Ascending aorta (tissue), 2 donors: ENCODE measurements around the gene NKAIN1. TPM values are rescaled to one million over a fixed set of nuclear protein-coding genes. Genes with fewer than 3 reads are reported as not detected.
"Not testable (repeated sequence)": the region's sequence is repeated elsewhere in the genome, so short reads cannot be mapped to it uniquely, and the experiment has no call there.

Experiments
- DNase-seq, 2 donors: peaks; one replicate each; pipeline ENCODE4 v3.0.0-alpha.2; 2019; ENCODE audit warnings: low spot score in 2 of 2
- H3K27ac ChIP-seq, 2 donors: fragments of 200-600 bp; sonication (generic); one replicate each; pipeline ENCODE4 v1.5.1; 2016 to 2017; ENCODE audit warnings: mild to moderate bottlenecking in 1 of 2
- H3K27me3 ChIP-seq: fragments of 200-600 bp; sonication (generic); one replicate; pipeline ENCODE4 v1.5.1; 2017
- H3K36me3 ChIP-seq, 2 donors: fragments of 200-600 bp; sonication (generic); one replicate each; pipeline ENCODE4 v1.5.1; 2016
- H3K4me1 ChIP-seq, 2 donors: fragments of 200-600 bp; sonication (generic); one replicate each; pipeline ENCODE4 v1.5.1; 2016 to 2017; ENCODE audit warnings: mild to moderate bottlenecking in 1 of 2
- H3K4me3 ChIP-seq, 2 donors: fragments of 200-600 bp; sonication (generic); one replicate each; pipeline ENCODE4 v1.5.1; 2016 to 2017; ENCODE audit warnings: mild to moderate bottlenecking in 1 of 2
- H3K9me3 ChIP-seq, 2 donors: fragments of 200-600 bp; sonication (generic); one replicate each; pipeline ENCODE4 v1.5.1; 2016
- intact Hi-C: fragments of 100-400 bp; cut with DNase I; formaldehyde crosslinking; loops from one replicate; pipeline ENCODE4 v1.15.1; 2023
- total RNA-seq: library from RNA; depleted of rRNA; stranded (reverse); fragments of >200 nt; gene quantifications from one replicate; pipeline ENCODE4 v1.1.0, GENCODE V29; 2016
- TF ChIP-seq, protein P1 (sequence below), 3 experiments: fragments of 200-600 bp in 2 of 3; fragments of 450-650 bp in 1 of 3; sonication (generic) in 2 of 3; IDR thresholded peaks; one replicate each; pipeline ENCODE4 v1.5.1; 2016 to 2019; ENCODE audit warnings: antibody characterized with exemption in 3 of 3, mild to moderate bottlenecking in 1 of 3, moderate library complexity in 1 of 3

NKAIN1 gene
- total RNA-seq, 1 donor from 2014 or later: not detected

DNA sequence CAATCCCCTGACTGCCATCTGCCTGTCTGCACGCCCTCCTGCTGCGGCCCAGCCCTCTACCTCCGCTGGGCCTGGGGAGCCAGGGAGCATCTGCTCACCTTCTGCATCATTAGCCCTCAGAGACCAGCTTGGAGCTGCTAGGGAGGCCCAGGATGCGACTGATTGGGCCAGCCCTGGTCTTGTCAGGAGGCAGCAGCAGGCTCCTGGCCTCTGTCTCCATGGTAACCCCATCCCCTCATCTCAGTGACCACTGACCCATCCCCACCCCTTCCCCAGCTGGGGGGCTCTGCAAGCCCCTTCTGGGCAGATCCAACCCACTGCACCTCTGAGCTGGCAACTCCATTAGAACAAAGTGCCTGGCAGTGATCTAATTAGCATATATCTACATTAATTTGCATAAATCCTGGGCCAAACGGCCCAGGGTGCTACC lies 37.7 kb downstream of the NKAIN1 start:
- no peak overlapping the region for H3K4me3 ChIP-seq
- no peaks in the 10 kb centered on the region for H3K27me3 ChIP-seq
- DNase-seq: no peak
- H3K4me1 ChIP-seq: no peaks in the 10 kb centered on the region
- TF ChIP-seq, protein P1, sequence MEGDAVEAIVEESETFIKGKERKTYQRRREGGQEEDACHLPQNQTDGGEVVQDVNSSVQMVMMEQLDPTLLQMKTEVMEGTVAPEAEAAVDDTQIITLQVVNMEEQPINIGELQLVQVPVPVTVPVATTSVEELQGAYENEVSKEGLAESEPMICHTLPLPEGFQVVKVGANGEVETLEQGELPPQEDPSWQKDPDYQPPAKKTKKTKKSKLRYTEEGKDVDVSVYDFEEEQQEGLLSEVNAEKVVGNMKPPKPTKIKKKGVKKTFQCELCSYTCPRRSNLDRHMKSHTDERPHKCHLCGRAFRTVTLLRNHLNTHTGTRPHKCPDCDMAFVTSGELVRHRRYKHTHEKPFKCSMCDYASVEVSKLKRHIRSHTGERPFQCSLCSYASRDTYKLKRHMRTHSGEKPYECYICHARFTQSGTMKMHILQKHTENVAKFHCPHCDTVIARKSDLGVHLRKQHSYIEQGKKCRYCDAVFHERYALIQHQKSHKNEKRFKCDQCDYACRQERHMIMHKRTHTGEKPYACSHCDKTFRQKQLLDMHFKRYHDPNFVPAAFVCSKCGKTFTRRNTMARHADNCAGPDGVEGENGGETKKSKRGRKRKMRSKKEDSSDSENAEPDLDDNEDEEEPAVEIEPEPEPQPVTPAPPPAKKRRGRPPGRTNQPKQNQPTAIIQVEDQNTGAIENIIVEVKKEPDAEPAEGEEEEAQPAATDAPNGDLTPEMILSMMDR (IDR thresholded peaks at IDR 0.05): no peak
- H3K27ac ChIP-seq: no peak overlapping the region
- no peaks in the 10 kb centered on the region for H3K36me3 ChIP-seq
- intact Hi-C loops: no loop called here
- no peaks in the 10 kb centered on the region for H3K9me3 ChIP-seq

DNA sequence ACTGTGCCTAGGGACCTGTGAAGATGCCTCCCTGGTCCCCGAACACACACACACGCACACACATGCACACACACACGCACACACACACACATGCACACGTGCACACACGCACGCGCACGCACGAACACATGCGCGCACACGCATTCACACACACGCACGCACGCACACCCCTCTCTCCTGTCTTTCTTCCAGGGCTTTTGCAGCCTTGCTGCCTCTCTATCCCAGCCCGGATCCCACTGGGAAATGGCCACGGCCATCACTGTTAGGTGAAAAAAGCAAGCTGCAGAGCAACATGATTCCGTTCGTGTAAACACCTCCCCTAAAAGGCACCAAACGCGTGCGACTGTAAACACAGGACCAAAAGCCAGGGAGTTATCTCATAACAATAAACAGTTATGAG lies 39.7 kb downstream of the NKAIN1 start:
- no peak for DNase-seq
- no peaks in the 10 kb centered on the region for H3K36me3 ChIP-seq
- intact Hi-C loops: no loop called here
- H3K4me1 ChIP-seq: no peaks in the 10 kb centered on the region
- H3K27ac ChIP-seq: no peak overlapping the region
- no peaks in the 10 kb centered on the region for H3K9me3 ChIP-seq
- TF ChIP-seq, protein P1 (IDR thresholded peaks at IDR 0.05): no peak
- no peaks in the 10 kb centered on the region for H3K27me3 ChIP-seq
- H3K4me3 ChIP-seq: no peak overlapping the region

DNA sequence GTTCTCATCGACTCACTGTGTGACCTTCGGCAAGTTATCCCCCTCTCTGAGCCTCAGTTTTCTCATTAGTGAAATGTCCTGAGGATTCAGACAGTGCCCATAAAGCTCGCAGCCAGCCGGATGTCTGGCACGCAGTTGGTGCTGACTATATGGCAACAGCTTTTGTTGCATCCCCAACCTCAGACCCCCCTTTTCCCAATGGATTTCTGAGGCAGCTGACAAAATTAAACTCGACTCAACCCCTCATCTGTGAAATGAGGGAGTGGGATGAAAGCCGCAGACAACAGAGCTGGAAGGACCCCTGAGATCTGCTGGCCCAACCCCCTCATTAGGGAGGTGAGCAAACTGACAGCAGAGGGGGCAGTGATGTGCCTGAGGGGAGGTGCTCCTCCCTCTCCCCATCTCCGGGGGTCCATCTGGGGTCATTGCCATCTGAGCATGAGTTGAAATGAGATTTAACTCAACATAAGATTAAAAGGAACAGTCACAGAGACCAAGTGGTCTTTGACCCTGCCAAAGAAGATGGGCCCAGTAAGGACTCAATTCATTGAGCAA lies 40.4 kb downstream of the NKAIN1 start:
- Histone ChIP-seq H3K27me3 (no peaks in the 10 kb centered on the region), H3K9me3 (no peaks in the 10 kb centered on the region), H3K4me3 (no peak overlapping the region), H3K27ac (no peak overlapping the region), H3K36me3 (no peaks in the 10 kb centered on the region), H3K4me1 (no peaks in the 10 kb centered on the region)
- intact Hi-C loops: no loop called here
- no peak for DNase-seq
- TF ChIP-seq, protein P1 (IDR thresholded peaks at IDR 0.05): no peak

DNA sequence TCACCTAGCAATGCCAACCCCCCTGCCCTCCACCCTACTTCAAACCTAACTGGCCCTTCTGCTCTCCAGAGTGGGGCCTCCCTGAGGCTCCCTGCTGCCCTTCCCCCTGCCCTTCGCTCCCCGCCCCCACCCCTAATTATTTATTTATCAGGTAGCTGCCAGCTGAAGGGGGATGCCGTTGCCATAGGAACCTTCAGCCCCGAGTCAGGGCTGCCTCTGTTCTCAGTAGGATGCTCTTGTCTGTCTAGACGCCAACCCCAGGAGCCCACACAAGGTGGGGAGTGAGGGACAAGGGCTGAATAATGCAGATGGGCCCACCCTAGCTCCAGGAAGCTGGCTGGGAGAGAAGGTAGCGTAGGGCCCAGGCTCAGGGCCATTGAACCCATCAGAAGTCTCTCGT lies 41.1 kb downstream of the NKAIN1 start:
- no peaks in the 10 kb centered on the region for H3K9me3 ChIP-seq
- H3K27me3 ChIP-seq: no peaks in the 10 kb centered on the region
- H3K27ac ChIP-seq: no peak overlapping the region
- no peak for DNase-seq
- H3K4me3 ChIP-seq: no peak overlapping the region
- no peaks in the 10 kb centered on the region for H3K36me3 ChIP-seq
- intact Hi-C loops: no loop called here
- no peaks in the 10 kb centered on the region for H3K4me1 ChIP-seq
- TF ChIP-seq, protein P1 (IDR thresholded peaks at IDR 0.05): no peak

DNA sequence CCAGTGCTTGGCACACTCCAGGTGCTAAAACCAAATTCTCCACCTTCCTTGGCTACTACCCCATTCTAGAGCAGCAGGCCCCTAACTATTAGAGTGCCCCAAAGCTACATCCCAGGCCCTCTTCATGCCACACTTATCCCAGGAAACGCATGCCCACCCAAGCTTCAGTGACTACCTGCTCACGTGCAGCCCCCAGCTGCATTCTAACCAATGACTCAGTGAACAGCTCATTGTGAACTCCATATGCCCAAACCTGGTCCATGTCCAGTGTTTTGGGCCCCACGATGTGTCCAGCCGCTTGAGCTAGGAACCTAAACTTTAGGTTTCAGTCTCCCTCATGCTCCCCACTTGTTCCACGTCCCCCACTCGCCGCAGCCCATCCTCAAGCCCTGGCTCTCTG lies 41.5 kb downstream of the NKAIN1 start:
- TF ChIP-seq, protein P1 (IDR thresholded peaks at IDR 0.05): no peak

DNA sequence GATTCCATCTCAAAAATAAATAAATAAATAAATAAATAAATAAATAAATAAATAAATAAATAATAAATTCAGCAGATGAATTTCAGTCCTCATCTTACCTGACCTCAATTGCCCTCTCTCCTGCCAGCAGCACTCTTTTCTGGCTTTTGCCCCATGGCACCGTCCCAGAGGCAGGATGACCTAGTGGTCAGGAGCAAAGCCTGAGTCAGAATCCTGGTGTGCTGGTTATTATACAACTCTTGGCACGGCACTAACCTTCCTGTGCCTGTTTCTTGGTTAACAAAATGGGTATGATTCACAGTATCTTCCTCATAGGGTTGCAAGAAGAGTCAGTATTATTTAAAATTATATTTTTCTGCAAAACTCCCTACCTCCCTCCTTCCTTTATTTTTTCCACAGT lies 43.0 kb downstream of the NKAIN1 start:
- no peak overlapping the region for H3K27ac ChIP-seq
- DNase-seq: no peak
- H3K27me3 ChIP-seq: no peaks in the 10 kb centered on the region
- H3K4me1 ChIP-seq: no peaks in the 10 kb centered on the region
- no peaks in the 10 kb centered on the region for H3K9me3 ChIP-seq
- TF ChIP-seq, protein P1 (IDR thresholded peaks at IDR 0.05): no peak
- no peak overlapping the region for H3K4me3 ChIP-seq
- H3K36me3 ChIP-seq: no peaks in the 10 kb centered on the region
- intact Hi-C loops: no loop called here

More for the DNA sequence above, 41.5 kb downstream of the NKAIN1 start:
- H3K4me3 ChIP-seq: no peak overlapping the region
- no peaks in the 10 kb centered on the region for H3K27me3 ChIP-seq
- intact Hi-C loops: no loop called here
- no peak overlapping the region for H3K27ac ChIP-seq
- no peaks in the 10 kb centered on the region for H3K4me1 ChIP-seq
- no peak for DNase-seq
- no peaks in the 10 kb centered on the region for H3K9me3 ChIP-seq
- no peaks in the 10 kb centered on the region for H3K36me3 ChIP-seq

DNA sequence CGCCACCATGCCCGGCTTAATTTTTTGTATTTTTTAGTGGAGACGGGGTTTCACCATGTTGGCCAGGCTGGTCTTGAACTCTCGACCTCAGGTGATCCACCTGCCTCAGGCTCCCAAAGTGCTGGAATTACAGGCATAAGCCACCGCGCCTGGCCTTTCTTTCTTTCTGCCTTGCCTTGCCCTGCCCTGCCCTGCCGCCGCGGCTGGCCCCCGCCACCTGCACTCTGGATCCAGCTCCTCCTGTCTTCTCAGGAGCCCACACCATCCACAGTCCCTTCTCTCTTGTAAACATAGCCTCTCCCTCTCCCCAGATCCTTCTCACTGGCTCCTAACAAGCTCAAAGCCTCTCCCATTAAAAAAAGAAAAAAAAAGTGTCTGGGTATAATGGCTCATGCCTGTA lies 44.4 kb downstream of the NKAIN1 start:
- H3K4me1 ChIP-seq, H3K27me3 ChIP-seq, DNase-seq, H3K27ac ChIP-seq, H3K9me3 ChIP-seq, H3K36me3 ChIP-seq, intact Hi-C loops, H3K4me3 ChIP-seq: not testable (repeated sequence)
